DLD1 (cell line): ENCODE data around the gene NR6A1.

Experiments used
- in situ Hi-C: cut with HindIII; loops from 2 replicates; pipeline ENCODE4 v1.10.0; 2017; ENCODE audit warnings: low sequenced_read_pairs

The NR6A1 gene

DNA sequence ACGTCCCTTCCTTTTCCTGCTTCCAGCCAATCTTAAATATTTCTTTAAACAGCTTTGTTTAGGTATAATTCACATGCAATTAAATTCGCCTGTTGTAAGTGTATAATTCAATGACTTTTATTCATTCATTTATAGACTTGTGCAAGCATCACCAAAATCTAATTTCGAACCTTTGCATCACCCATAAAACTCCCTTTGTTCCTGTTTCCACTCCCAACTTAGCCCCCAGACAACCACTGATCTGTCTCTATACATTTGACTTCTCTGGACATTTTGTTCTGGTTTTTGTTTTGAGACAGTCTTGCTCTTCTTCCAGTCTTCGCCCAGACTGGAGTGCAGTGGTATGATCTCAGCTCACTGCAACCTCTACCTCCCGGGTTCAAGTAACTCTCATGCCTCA is 71.5 kb downstream of the NR6A1 start:
- in situ Hi-C loops, result no loop called here

DNA sequence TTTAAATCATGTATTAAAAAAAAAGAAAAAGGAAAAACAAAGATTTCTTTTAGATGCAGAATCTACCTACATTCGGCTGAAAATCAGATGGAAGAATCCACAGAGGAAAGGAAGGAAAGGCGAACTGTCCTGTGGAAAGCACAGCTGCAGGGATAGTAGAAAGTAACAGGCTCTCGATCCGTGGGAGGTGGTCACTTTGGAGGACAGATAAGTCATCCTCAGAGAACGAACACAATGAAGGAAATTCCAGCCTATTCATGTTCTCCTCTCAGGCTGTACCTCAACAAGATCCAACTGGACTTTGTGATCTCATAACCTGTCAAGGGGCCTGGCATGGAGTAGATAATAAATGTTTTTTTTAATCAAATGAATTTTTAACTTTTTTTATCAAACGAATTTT is 72.8 kb downstream of the NR6A1 start:
- in situ Hi-C loops, result no loop called here

DNA sequence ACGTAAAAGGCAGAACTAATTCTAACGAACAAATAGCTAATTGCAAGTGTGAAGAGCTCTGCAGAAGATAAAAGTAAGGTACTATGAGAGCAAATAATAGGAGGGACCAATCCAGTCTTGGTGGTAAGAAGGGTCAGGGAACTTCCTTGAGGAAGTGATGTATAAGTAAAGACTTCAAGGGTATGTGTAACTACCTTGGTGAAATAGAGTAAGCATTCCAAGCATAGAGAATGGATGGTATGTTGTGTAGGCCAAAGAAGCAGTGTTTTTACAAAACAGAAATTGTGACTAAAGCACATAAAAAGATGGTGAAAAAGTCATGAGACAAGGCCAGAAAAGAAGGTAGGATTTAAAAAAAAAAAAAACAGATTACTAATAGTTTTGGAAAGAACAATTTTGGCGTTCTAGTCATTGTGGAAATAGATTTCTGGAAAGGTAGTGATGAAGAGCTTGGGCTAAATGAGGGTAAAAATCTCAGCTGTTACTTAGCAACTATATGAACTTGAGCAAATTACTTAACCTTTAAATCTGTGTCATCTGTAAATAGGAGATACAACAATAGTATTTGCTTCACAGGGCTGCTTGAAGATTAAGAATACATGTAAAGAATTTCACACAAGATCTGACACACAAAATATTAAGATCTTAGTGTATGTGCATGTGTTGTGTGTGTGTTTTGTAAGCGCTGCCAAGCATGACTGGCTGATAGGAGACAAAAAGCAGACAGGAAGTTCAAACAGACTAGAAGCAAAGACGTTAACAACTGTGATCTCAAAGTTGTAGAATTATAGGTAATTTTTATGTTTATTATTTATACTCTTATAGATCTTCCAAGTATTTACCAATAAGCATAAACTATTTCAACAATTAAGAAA is 73.5 kb downstream of the NR6A1 start:
- in situ Hi-C loops, result no loop called here

DNA sequence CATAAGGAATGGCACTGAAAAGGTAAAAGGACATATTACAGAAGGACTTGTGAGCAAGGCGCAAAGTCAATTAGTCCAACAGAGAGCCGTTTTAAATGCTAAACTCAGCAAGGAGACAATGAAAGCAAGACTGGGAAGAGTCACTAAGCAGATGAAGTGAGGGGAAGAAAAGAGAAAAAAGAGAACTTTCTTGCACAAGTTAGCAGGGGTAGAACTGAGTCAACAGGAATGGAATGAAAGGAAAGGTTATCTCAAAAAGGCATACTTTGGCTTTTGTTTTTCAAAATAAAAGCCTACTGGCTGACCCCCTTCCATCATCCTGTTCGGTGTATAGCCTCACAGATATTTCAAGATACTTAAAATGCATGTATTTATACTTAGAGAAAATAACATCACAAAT is 75.0 kb downstream of the NR6A1 start:
- in situ Hi-C loops, result no loop called here

DNA sequence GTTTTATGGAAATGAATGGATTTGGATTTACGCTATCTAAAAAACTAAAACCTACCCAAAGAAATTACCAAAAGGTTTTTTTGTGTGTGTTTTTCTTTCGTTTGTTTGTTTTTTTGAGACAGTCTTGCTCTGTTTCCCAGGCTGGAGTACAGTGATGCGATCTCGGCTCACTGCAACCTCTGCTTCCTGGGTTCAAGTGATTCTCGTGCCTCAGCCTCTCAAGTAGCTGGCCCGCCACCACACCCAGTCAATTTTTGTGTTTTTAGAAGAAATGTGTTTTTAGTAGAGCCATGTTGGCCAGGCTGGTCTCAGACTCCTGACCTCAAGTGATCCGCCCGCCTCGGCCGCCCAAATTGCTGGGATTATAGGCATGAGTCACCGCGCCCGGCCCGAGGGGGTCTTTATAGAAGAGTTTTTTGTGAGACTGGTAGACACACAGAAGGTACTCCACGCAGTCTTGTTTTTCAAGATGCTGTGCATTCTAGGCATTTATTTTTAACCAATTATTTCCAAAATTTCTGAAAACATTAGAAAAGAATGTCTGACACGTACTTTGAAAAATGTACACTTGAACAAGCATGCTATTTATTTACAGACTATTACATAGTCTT is 75.7 kb downstream of the NR6A1 start:
- in situ Hi-C loops, result no loop called here

DNA sequence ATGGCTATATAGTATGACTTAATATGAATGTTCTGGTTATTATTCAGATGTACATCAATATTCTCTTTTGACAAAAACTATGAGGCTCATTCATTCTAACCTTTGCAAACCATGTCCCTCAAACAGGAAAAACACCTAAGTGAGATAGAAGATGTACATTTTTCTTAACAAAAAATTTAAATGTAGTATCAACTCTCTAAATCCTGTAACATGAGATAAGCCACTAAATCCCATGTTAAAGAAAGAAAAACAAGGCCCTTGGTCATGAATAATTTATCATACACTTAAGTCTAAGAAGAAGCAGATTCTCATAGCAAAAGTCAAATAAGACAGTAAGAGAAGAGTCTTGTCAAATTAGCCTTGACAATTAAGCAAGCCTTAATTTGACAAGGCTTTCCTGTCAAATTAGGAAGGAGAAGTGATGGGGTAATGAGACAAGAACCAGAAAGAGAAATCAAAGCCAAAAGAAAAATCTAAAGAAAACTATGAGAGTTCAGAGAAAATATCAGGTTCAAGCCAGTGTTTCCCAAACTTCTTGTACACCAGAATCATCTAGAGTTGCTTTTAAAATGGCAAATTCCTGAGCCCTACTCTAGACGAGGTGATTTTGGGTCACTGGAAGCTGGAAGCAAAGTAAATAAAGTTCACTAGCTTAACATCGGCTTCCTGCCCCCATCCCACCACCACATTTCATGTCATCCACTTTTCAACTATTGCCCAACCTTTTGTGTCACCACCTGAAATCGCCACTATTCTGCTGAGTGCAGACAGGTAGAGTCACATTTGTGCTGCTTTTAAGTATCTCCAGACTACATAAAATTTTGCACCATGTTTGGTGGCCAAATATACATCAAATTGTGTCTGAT is 76.5 kb downstream of the NR6A1 start:
- in situ Hi-C loops, result loop anchor here (5.0 kb wide), 1 partner anchor 37 kb away; no protein-coding TSS in a partner anchor

DNA sequence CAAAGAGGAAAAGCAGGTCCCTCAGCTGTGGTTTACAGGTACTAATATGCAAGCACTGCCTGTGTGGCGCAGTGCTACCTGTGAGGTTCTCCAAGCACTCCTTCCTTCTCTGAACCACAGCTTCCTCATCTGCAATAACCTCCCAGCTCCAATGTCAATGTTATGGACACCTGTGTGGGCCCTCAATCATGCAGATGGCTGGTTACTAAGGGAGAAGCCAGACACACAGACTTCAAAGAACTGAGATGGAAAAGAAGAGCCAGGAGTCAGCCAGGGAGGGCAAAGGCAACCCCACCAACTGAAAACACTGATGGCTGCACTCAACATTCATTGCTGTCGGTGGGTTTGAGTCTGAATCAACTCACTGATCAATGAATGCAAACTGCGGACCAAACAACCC is 77.7 kb downstream of the NR6A1 start:
- in situ Hi-C loops, result loop anchor here (5.0 kb wide), 1 partner anchor 36 kb away; no protein-coding TSS in a partner anchor

DNA sequence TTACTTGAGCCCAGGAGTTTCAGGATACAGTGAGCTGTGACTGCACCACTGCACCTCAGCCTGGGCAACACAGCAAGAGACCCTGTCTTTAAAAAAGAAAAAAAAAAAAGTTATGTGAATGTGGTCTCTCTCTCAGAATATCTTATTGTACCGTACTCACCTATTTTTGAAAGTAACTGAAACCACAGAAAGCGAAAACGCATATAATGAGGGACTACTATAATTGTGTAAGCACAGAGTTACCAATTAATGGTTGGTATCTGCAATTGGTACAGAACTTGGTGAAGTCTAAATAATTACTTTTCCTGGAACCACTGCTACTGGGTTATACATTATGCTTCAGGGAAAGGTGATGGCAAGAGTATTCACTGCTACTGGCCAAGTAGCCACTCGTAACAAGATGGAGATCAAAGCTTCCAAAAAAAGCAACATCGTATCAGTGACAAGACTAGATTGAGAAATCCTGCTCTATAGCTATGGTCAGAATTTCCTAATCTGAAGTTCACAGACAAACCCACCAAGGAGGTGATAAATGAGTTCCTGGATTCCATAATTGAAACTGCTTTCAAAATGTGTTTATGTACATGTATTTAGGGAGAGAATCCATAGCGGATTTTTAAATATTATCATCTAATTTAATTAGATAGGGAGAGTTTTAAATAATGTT is 82.7 kb downstream of the NR6A1 start:
- in situ Hi-C loops, result no loop called here

DNA sequence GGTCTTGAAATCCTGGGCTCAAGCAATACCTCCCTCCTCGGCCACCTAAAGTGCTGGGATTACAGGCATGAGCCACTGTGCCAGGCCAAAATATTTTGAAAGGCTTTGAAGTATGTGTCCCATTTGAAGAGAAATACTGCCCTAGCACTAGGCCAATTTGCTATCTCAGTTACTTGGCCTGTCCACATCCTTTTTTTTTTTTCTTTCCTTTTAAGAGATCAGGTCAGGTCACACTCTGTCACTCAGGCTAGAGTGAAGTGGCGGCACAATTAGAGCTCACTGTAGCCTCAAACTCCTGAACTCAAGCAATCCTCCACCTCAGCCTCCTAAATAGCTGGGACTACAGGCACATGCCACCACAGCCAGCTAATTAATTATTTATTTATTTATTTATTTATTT is 84.2 kb downstream of the NR6A1 start:
- in situ Hi-C loops, result no loop called here

DNA sequence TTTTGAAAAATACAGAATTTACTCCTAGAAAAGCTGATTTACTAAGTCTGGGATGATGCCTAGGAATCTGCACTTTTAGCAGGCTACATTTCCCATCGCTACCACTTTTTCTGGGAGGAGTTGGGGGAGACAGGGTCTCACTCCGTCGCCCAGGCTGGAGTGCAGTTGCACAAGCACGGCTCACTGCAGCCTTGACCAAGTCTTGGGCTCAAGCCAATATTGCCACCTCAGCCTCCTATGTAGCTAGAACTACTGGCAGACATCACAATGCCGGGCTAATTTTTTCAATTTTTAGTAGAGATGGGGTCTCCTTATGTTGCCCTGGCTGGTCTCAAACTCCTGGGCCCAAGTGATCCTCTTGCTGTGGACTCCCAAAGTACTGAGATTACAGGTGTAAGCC is 85.9 kb downstream of the NR6A1 start:
- in situ Hi-C loops, result no loop called here

DNA sequence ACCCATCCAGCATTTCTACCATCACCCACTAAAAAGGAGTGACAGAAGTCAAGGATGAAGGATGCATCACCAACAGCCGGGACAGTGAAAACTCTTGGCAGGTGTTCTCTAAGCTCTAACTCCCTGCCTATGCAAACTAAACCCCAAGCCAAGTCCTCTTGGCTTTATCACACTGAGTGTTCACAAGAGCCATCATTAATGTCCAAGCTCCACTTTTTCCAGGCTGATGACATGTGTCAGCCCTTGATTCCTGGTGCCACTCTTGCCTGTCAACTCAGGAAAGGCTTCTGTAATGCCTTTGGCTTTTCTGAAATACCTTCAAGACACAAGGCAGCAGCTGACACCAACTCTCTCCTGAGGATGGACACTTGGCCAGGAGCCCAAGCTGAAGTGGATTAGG is 86.9 kb downstream of the NR6A1 start:
- in situ Hi-C loops, result no loop called here

DNA sequence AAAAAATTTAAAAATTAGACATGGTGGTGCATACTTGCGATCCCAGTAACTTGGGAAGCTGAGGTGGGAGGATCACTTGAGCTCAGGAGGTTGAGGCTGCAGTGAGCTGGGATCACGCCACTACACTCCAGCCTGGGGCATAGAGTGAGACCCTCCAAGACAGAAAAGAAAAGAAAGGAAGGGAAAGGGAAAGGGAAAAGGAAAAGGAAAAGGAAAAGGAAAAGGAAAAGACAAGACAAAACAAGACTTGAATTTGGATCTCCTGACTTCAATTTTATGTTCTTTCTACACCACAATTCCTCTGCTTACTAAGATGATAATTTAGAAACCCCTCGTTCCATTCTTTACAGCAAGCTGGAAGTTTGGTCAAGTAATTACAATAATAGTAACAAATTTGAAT is 88.1 kb downstream of the NR6A1 start:
- in situ Hi-C loops, result no loop called here

DNA sequence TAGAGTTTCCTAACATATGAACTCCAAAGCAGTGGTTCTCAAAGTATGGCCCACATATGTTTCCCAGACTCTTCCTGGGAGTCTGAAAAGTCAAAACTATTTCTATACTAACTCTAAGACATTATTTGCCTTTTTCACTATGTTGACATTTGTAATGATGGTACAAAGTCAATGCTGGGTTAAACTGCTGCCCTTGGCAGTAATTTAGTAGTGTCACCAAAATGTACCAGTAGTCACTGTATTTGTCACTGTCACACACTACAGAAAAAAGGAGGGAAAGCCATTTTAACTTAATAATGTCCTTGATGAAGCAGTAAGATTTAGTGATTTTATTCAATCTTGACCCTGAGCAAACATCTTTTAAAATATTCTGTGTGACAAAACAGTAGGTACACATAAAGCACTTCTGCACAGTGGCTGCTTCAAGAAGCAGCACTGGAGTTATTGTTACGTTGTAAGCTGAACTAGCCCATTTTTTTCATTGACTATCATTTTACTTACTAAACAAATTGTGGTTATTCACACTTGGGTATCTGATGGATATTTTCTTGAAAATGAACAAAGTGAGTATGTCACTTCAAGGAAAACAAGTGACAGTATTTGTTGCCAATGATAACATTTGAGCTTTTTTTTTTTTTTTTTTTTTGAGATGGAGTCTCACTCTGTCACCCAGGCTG is 90.3 kb downstream of the NR6A1 start:
- in situ Hi-C loops, result no loop called here

DNA sequence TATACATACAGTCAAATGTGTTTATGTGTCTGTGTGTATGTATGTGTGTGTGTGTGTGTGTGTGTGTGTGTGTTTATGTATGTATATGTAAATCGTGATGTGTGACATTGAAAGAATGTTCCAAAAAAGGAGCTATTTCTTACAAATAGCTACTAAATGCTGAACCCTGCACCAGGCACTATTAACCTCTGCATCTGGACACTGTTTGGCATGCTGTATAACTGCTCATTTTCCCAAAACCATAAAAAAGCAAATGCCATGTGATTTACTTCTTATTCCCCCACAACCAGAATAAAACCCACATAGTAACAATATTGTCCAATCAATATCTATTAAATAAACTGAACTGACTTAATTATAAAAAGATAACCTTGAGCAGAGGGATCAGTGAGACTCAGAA is 91.1 kb downstream of the NR6A1 start:
- in situ Hi-C loops, result no loop called here

DNA sequence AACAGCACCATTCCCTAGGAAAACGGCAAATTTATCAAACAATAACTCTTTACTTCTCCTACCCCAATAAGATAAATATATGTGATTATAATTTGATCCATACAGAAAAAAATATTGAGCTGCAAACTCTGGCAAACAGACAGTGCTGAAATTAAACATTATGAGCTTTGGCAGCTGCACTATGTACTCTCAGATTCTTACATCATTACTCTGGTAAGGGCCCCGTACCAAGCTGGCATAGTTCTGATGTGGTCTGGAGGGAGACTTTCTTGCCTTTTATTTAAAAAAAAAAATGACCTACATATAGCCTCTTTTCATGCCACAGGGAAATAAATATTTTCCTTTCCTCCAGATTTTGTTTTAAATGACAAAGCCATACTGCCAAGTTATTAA is 95.0 kb downstream of the NR6A1 start:
- in situ Hi-C loops, result no loop called here

DNA sequence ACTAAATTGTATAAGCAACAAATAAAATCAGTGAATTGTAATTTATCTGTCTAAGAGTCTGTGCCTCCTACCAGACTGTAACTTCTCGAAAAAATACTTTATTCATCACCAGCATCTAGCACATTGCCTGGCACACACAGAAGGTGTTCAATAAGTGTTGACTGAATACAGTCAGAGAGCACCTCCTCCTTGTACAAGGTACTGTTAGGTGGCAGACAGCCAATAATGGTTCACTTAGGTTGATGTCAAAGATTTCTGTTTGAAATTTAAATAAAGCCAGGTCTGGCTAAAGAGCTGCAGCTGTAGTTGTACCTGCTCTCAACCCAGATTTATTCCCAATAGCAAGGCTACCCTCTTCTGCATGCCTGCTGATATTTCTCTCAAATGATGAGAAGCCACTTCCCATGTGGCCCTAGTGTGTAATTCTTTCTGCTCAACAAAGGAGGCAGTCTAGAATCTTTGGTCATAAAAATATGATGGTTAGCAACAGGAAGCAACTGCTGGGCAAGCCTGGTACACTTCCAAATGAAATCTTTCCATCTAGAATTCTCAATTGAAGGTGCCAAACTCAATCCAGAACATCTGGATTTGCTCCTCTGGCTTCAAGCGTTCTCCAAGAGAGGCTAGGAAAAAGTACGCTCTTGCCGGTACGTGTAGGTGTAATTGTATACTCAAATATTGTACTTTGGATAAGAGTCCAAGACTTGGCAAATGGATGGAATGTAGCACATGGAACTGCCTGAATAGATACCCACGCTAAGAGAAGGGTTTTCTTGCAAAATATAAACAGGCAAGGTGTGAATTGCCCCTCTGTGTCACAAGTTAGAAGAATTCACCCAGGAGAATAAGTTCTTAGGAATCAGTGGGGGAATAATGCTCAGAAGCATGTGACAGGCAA is 95.6 kb downstream of the NR6A1 start:
- in situ Hi-C loops, result no loop called here

DNA sequence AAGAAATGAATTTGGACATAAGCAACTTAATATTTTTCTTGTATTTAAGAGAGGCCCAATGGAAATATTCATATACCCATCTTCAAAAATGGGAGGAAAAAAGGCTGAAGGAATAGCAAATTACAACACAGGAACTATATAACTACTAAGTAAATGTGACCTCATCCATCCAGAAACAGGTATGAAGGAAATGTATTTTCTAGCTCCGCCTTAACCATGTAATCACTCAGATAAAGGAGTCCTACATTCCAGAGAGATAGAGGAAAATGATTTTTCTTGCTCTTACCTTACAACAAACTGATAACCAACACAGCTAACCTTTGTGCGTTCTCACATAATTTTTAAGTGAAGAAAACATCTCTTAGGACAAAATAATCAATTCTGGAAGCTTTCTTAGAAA is 96.5 kb downstream of the NR6A1 start:
- in situ Hi-C loops, result no loop called here

DNA sequence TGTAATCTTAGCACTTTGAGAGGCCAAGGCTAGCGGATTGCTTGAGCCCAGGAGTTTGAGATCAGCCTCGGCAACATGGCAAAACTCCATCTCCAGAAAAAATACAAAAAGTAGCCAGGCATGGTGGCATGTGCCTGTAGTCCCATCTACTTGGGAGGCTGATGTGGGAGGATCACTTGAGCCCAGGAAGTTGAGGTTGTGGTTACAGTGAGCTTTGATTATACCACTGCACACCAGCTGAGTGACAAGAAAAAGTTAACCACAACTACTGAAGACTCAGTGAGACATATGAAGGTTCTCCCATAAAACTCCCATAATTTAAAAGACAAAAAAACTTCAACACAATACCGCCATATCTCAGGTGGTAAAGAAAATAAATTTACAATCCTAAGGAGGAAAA is 98.0 kb downstream of the NR6A1 start:
- in situ Hi-C loops, result no loop called here

DNA sequence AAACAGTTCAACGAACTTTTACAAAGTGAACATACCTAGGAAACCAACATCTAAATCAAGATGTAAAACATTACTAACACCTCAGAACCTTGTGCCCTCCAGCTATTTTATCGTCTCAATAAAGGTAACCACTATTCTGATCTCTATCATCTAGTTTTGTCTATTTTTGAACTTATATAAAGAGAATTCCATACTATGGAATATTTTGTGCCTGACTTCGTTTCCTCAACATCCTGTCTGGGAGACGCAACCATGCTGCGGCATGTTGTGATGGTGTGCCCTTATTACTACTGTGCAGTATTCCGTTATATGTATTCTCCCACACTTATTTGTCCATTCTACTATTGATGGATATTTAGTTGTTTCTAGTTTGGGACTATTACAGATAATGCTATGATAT is 99.2 kb downstream of the NR6A1 start:
- in situ Hi-C loops, result no loop called here
